Stimulated activated CD4-positive, alpha-beta T cell treated with anti-CD3 and anti-CD28 coated beads, TNF-alpha, amount 100 ng/mL, for 24 hours (primary cell): ENCODE data around the gene ANXA4.
"Not testable (repeated sequence)": the region's sequence is repeated elsewhere in the genome, so short reads cannot be mapped to it uniquely, and the experiment has no call there.

Experiments used
- DNase-seq, 3 experiments: peaks; one replicate each; pipeline ENCODE4 v3.0.0-alpha.2; 2020; ENCODE audit warnings: low read depth in 3 of 3

The ANXA4 gene

GRCh38 chr2:69720404-69720803, 21.5 kb upstream of the ANXA4 start:
- no peak for DNase-seq

GRCh38 chr2:69721022-69721421, 20.9 kb upstream of the ANXA4 start:
- DNase-seq = no peak

GRCh38 chr2:69723791-69724190, 18.1 kb upstream of the ANXA4 start:
- DNase-seq = no peak

GRCh38 chr2:69724540-69725159, 17.3 kb upstream of the ANXA4 start:
- DNase-seq = peak; percentile 67 to 88 (median 82)

GRCh38 chr2:69725706-69726360, 16.1 kb upstream of the ANXA4 start:
- no peak for DNase-seq

- DNase-seq = no peak
These were observed 12.7 kb upstream of the ANXA4 start for GRCh38 chr2:69729266-69729665.

- DNase-seq = no peak
These were observed 12.2 kb upstream of the ANXA4 start for GRCh38 chr2:69729781-69730180.

GRCh38 chr2:69731147-69731970, 10.6 kb upstream of the ANXA4 start:
- no peak for DNase-seq

GRCh38 chr2:69733342-69734034, 8.4 kb upstream of the ANXA4 start:
- no peak for DNase-seq

- no peak for DNase-seq
These were observed 7.8 kb upstream of the ANXA4 start for GRCh38 chr2:69734035-69734611.

- DNase-seq = no peak
These were observed 6.9 kb upstream of the ANXA4 start for GRCh38 chr2:69734854-69735544.

- DNase-seq = no peak
These were observed 6.2 kb upstream of the ANXA4 start for GRCh38 chr2:69735686-69736085.

GRCh38 chr2:69738149-69738548, 3.8 kb upstream of the ANXA4 start:
- DNase-seq = not testable (repeated sequence)

- no peak for DNase-seq
These were observed 1.4 kb upstream of the ANXA4 start for GRCh38 chr2:69740502-69740951.

GRCh38 chr2:69741229-69741574, 732 bp upstream of the ANXA4 start:
- peak in 1 of 3 experiments; percentile 24 for DNase-seq

- no peak for DNase-seq
These were observed 503 bp downstream of the ANXA4 start for GRCh38 chr2:69742322-69742952.

GRCh38 chr2:69743847-69744264, 1.9 kb downstream of the ANXA4 start:
- DNase-seq = no peak

- no peak for DNase-seq
These were observed 2.5 kb downstream of the ANXA4 start for GRCh38 chr2:69744456-69744855.

GRCh38 chr2:69745035-69745434, 3.1 kb downstream of the ANXA4 start:
- DNase-seq = no peak

- no peak for DNase-seq
These were observed 8.3 kb downstream of the ANXA4 start for GRCh38 chr2:69750246-69750645.
